HCT116 (cell line): ENCODE results near the gene RAP1GAP2. TPM values are rescaled to one million over a fixed set of nuclear protein-coding genes. Genes with fewer than 3 reads are reported as not detected.
"Not testable (repeated sequence)": the region's sequence is repeated elsewhere in the genome, so short reads cannot be mapped to it uniquely, and the experiment has no call there.

ENCODE experiments used
- ATAC-seq: fragments of 200-7000 bp; cut with Tn5 transposase; 2 replicates; pipeline ENCODE4 v1.9.1; 2020; ENCODE audit warnings: mild to moderate bottlenecking, moderate library complexity
- BruUV-seq: library from RNA; stranded (reverse); fragments of 400-500 nt; replicated peaks from 2 replicates; lab custom pipeline; 2021; lab: Mats Ljungman, UMichigan
- CTCF ChIA-PET: fragments of 300-600 bp; sonication (Branson Sonifier 250); formaldehyde crosslinking; loops from one replicate; lab custom pipeline; 2021; ENCODE audit warnings: antibody characterized with exemption; lab: Charles Lee
- POLR2A ChIA-PET: fragments of 300-600, 350-600 bp; sonication (Branson Sonifier 250); formaldehyde crosslinking; loops from one replicate; lab custom pipeline; 2021; ENCODE audit warnings: antibody characterized with exemption; lab: Charles Lee
- RAD21 ChIA-PET, 2 experiments: fragments of 300-600 bp; sonication (Branson Sonifier 250); formaldehyde crosslinking; loops; one replicate each; lab custom pipeline; 2023; ENCODE audit warnings: low total read pairs in 2 of 2; ENCODE audit not compliant: uncharacterized antibody in 2 of 2, unreplicated experiment in 2 of 2, low non-redundant PET in 1 of 2; lab: Charles Lee
- DNase-seq: peaks from one replicate; pipeline ENCODE4 v3.0.0-alpha.2; 2010; ENCODE audit warnings: low read depth, low spot score
- H2AFZ ChIP-seq: fragments of 200-600 bp; shearing (Covaris generic), sonication (generic); 2 replicates; pipeline ENCODE4 v1.6.1; 2017; ENCODE audit warnings: low read depth, mixed run types, mixed read lengths, antibody characterized with exemption, low read length; ENCODE audit not compliant: poor library complexity, severe bottlenecking
- H3K27ac ChIP-seq: 2 replicates; pipeline ENCODE4 v1.5.1; 2012; ENCODE audit warnings: low read depth, low read length
- H3K27me3 ChIP-seq: fragments of 200-600 bp; sonication (generic); 2 replicates; pipeline ENCODE4 v1.6.1; 2016; ENCODE audit warnings: mixed run types, low read length, mixed read lengths; ENCODE audit not compliant: insufficient read depth
- H3K36me3 ChIP-seq, 2 experiments: fragments of 200-500 bp in 1 of 2; fragments of 200-600 bp in 1 of 2; sonication (Bioruptor generic) in 1 of 2; sonication (generic) in 1 of 2; 2 replicates each; pipeline versions ENCODE4 v1.5.1 to v1.6.1; 2014 to 2016; ENCODE audit warnings: low read length in 2 of 2, inconsistent platforms in 1 of 2, mixed read lengths in 1 of 2, mixed run types in 1 of 2; ENCODE audit not compliant: insufficient read depth in 2 of 2, control insufficient read depth in 1 of 2
- H3K4me1 ChIP-seq, 2 experiments: fragments of 200-600 bp in 1 of 2; sonication (generic) in 1 of 2; 2 replicates each; pipeline versions ENCODE4 v1.5.1 to v1.6.1; 2012 to 2017; ENCODE audit warnings: low read length in 2 of 2, inconsistent platforms in 1 of 2, mild to moderate bottlenecking in 1 of 2, mixed read lengths in 1 of 2, mixed run types in 1 of 2, moderate library complexity in 1 of 2; ENCODE audit not compliant: insufficient read depth in 2 of 2, control insufficient read depth in 1 of 2
- H3K4me2 ChIP-seq: fragments of 200-600 bp; sonication (generic); 2 replicates; pipeline ENCODE4 v1.6.1; 2017; ENCODE audit warnings: mixed run types, low read length, mixed read lengths
- H3K4me3 ChIP-seq, 2 experiments: fragments of 200-600 bp in 1 of 2; sonication (generic) in 1 of 2; replicated peaks in 1 of 2; 2 replicates each; pipeline ENCODE4 v1.5.1; 2011 to 2016; ENCODE audit warnings: low read length in 2 of 2, control low read depth in 1 of 2, low read depth in 1 of 2, mild to moderate bottlenecking in 1 of 2, mixed read lengths in 1 of 2, mixed run types in 1 of 2
- H3K79me2 ChIP-seq: fragments of 200-600 bp; sonication (generic); 2 replicates; pipeline ENCODE4 v1.6.1; 2017; ENCODE audit warnings: mild to moderate bottlenecking, mixed run types, low read length, moderate library complexity, mixed read lengths; ENCODE audit not compliant: insufficient read depth
- H3K9ac ChIP-seq: fragments of 200-600 bp; sonication (generic); 2 replicates; pipeline ENCODE4 v1.6.1; 2016; ENCODE audit warnings: low read length, mixed read lengths
- H3K9me2 ChIP-seq: fragments of 200-600 bp; sonication (generic), shearing (Covaris generic); 2 replicates; pipeline ENCODE4 v1.6.1; 2017; ENCODE audit warnings: mixed run types, mild to moderate bottlenecking, moderate library complexity; ENCODE audit not compliant: insufficient read depth
- H3K9me3 ChIP-seq, 2 experiments: fragments of 200-500 bp in 1 of 2; fragments of 200-600 bp in 1 of 2; sonication (Bioruptor generic) in 1 of 2; sonication (generic) in 1 of 2; 2 replicates each; pipeline ENCODE4 v1.6.1; 2014 to 2017; ENCODE audit warnings: low read length in 2 of 2, mixed read lengths in 2 of 2, inconsistent platforms in 1 of 2, low read depth in 1 of 2, mild to moderate bottlenecking in 1 of 2, mixed run types in 1 of 2, moderate library complexity in 1 of 2; ENCODE audit not compliant: control insufficient read depth in 1 of 2, insufficient read depth in 1 of 2
- H4K20me1 ChIP-seq: fragments of 200-600 bp; sonication (generic), shearing (Covaris generic); 2 replicates; pipeline ENCODE4 v1.6.1; 2017; ENCODE audit warnings: mixed run types, mild to moderate bottlenecking, moderate library complexity; ENCODE audit not compliant: insufficient read depth
- intact Hi-C: fragments of 100-400 bp; cut with micrococcal nuclease; formaldehyde crosslinking; loops from 2 replicates; pipeline ENCODE4 v1.10.0; 2022
- microRNA counts: library from miRNA; unstranded; fragments of <30 nt; microRNA quantifications from one replicate; lab custom pipeline; 2015
- microRNA-seq: library from miRNA; unstranded; fragments of <30 nt; microRNA quantifications from one replicate; pipeline ENCODE4, GENCODE V29; 2016; ENCODE audit warnings: borderline number of aligned reads
- total RNA-seq: library from RNA; stranded (reverse); gene quantifications from one replicate; pipeline ENCODE4 v1.2.1, GENCODE V29; 2021; ENCODE audit not compliant: unreplicated experiment

RAP1GAP2 gene
- total RNA-seq, 1 experiment from 2014 or later, result 54.6 TPM

GRCh38 chr17:3063507-3063906 is 267.3 kb downstream of the RAP1GAP2 start, which contains the start of gene OR1D5:
OR1D5 (minus strand) TSS chr17:3063607; CDS start chr17:3063607, 0 bp downstream.
- RAD21 ChIA-PET, intact Hi-C loops: not testable (repeated sequence)

GRCh38 chr17:3065192-3065591 is 269.0 kb downstream of the RAP1GAP2 start:
- H3K9ac ChIP-seq, H3K27me3 ChIP-seq, H4K20me1 ChIP-seq, POLR2A ChIA-PET, intact Hi-C loops, H3K4me2 ChIP-seq, H3K4me3 ChIP-seq, RAD21 ChIA-PET, H2AFZ ChIP-seq, H3K79me2 ChIP-seq, CTCF ChIA-PET, H3K4me1 ChIP-seq, BruUV-seq, H3K9me3 ChIP-seq, DNase-seq, H3K9me2 ChIP-seq, H3K36me3 ChIP-seq, ATAC-seq, H3K27ac ChIP-seq: not testable (repeated sequence)

More at GRCh38 chr17:3063507-3063906, 267.3 kb downstream of the RAP1GAP2 start, which contains the start of gene OR1D5:
- H3K27ac ChIP-seq, H3K9me2 ChIP-seq, CTCF ChIA-PET, BruUV-seq, ATAC-seq, H3K36me3 ChIP-seq, H3K9ac ChIP-seq, H3K4me2 ChIP-seq, H3K4me1 ChIP-seq, POLR2A ChIA-PET, H3K79me2 ChIP-seq, H3K27me3 ChIP-seq, H2AFZ ChIP-seq, H4K20me1 ChIP-seq, H3K9me3 ChIP-seq, H3K4me3 ChIP-seq, DNase-seq: not testable (repeated sequence)

- H3K4me1 ChIP-seq, BruUV-seq, RAD21 ChIA-PET, ATAC-seq, H4K20me1 ChIP-seq, H3K9ac ChIP-seq, H3K36me3 ChIP-seq, H3K4me3 ChIP-seq, DNase-seq, H3K9me2 ChIP-seq, H3K9me3 ChIP-seq, intact Hi-C loops, H2AFZ ChIP-seq, H3K27ac ChIP-seq, POLR2A ChIA-PET, H3K4me2 ChIP-seq, H3K79me2 ChIP-seq, CTCF ChIA-PET: not testable (repeated sequence)
- peaks cover 14% of the 10 kb centered on the region for H3K27me3 ChIP-seq
These were observed 277.6 kb downstream of the RAP1GAP2 start for GRCh38 chr17:3073850-3074249.

MicroRNAs within 50 kb of the gene (microRNA counts, 767-probe panel; counts per million panel counts)
- not detected for microRNA hsa-miR-1253 (lab: Ali Mortazavi, UCI)

Small RNA genes within 50 kb of the gene (microRNA-seq; reads per million reads assigned to microRNA genes)
- gene MIR1253, result not detected

Other genes starting within 250 kb of the RAP1GAP2 start
- 113 TPM for gene PAFAH1B1, start 202.8 kb upstream of the RAP1GAP2 start, total RNA-seq
- gene CLUH, start 84.7 kb upstream of the RAP1GAP2 start, total RNA-seq, result 175 TPM
- gene CCDC92B, start 46.8 kb upstream of the RAP1GAP2 start, total RNA-seq, result 0.17 TPM